H1 (cell line): ENCODE data around the gene RIPPLY3. TPM values are rescaled to one million over a fixed set of nuclear protein-coding genes. Genes with fewer than 3 reads are reported as not detected.

Experiments
- ASH2L ChIP-seq: fragments of 200-600, 300-600 bp; sonication (generic); IDR thresholded peaks from one replicate; pipeline ENCODE4 v1.7.1; 2017; ENCODE audit warnings: low read length
- CBX8 ChIP-seq: fragments of 300-800, 300-1000 bp; sonication (generic); IDR thresholded peaks from 2 replicates; pipeline ENCODE4 v1.7.1; 2016; ENCODE audit warnings: low read depth, low read length, borderline replicate concordance
- CHD1 ChIP-seq: IDR thresholded peaks from 2 replicates; pipeline ENCODE4 v1.6.1; 2012; ENCODE audit warnings: low read depth, low read length, improper control_type of control experiment
- GABPA ChIP-seq: IDR thresholded peaks from 2 replicates; pipeline ENCODE4 v1.6.1; 2011; ENCODE audit warnings: mild to moderate bottlenecking, low read length, moderate library complexity, borderline replicate concordance; ENCODE audit not compliant: insufficient read depth
- GTF2F1 ChIP-seq: IDR thresholded peaks from 2 replicates; pipeline ENCODE4 v1.6.1; 2012; ENCODE audit warnings: low read depth, low read length, improper control_type of control experiment, borderline replicate concordance
- JUN ChIP-seq: IDR thresholded peaks from 2 replicates; pipeline ENCODE4 v1.6.1; 2011; ENCODE audit warnings: low read depth, mild to moderate bottlenecking, improper control_type of control experiment, low read length
- JUND ChIP-seq: IDR thresholded peaks from 2 replicates; pipeline ENCODE4 v1.6.1; 2011; ENCODE audit warnings: mild to moderate bottlenecking, improper control_type of control experiment, low read length
- MAX ChIP-seq: IDR thresholded peaks from 2 replicates; pipeline ENCODE4 v1.6.1; 2012; ENCODE audit warnings: inconsistent platforms
- NRF1 ChIP-seq: IDR thresholded peaks from 2 replicates; pipeline ENCODE4 v1.6.1; 2011; ENCODE audit warnings: mild to moderate bottlenecking, low read depth, low read length, improper control_type of control experiment
- POLR2A ChIP-seq, 2 experiments: IDR thresholded peaks; 1 replicate in 1 of 2; 2 replicates in 1 of 2; pipeline ENCODE4 v1.6.1; 2011; ENCODE audit warnings: low read depth in 2 of 2, low read length in 2 of 2, mild to moderate bottlenecking in 2 of 2; ENCODE audit errors: control extremely low read depth in 1 of 2
- RBBP5 ChIP-seq: IDR thresholded peaks from 2 replicates; pipeline ENCODE4 v1.7.1; 2012; ENCODE audit warnings: low read depth, mild to moderate bottlenecking, inconsistent platforms, low read length, moderate library complexity, borderline replicate concordance
- RFX5 ChIP-seq: IDR thresholded peaks from 2 replicates; pipeline ENCODE4 v1.6.1; 2011; ENCODE audit warnings: low read depth, low read length, improper control_type of control experiment, borderline replicate concordance
- SAP30 ChIP-seq: fragments of 300-600 bp; sonication (generic); IDR thresholded peaks from 2 replicates; pipeline ENCODE4 v1.7.1; 2012; ENCODE audit warnings: low read length, moderate library complexity, mild to moderate bottlenecking, inconsistent platforms; ENCODE audit not compliant: insufficient read depth, insufficient replicate concordance
- SIX5 ChIP-seq: IDR thresholded peaks from 2 replicates; pipeline ENCODE4 v1.6.1; 2011; ENCODE audit warnings: mild to moderate bottlenecking, low read depth, low read length
- SP1 ChIP-seq: IDR thresholded peaks from 2 replicates; pipeline ENCODE4 v1.6.1; 2011; ENCODE audit warnings: low read depth, low read length
- SUZ12 ChIP-seq: fragments of 200-600 bp; sonication (generic); IDR thresholded peaks from 2 replicates; pipeline ENCODE4 v1.6.1; 2012; ENCODE audit warnings: mild to moderate bottlenecking, inconsistent platforms, low read length, moderate library complexity, mixed read lengths
- TEAD4 ChIP-seq: IDR thresholded peaks from 2 replicates; pipeline ENCODE4 v1.6.1; 2012; ENCODE audit warnings: low read depth, low read length, inconsistent platforms, mixed read lengths
- ZNF274 ChIP-seq: IDR thresholded peaks from 2 replicates; pipeline ENCODE4 v1.7.0; 2012; ENCODE audit warnings: low read length, borderline replicate concordance; ENCODE audit errors: extremely low read depth
- polyA plus RNA-seq, 7 experiments: library from polyadenylated mRNA; depleted of rRNA in 3 of 7; stranded (reverse) in 5 of 7; unstranded in 2 of 7; fragments of >200 nt in 5 of 7; fragments of 200-250 nt in 2 of 7; gene quantifications; 1 replicate in 5 of 7; 2 replicates in 1 of 7; 4 replicates in 1 of 7; pipeline versions ENCODE4 v1.2.1 to v1.2.3, GENCODE V29; 2011 to 2013; ENCODE audit warnings: missing spikeins in 2 of 7, mixed read lengths in 2 of 7
- total RNA-seq: library from RNA; stranded (reverse); fragmentation: NEBNext Ultra II Directional; extraction: Animal tissue kit (Norgen Biotek cat#: 25700); gene quantifications from 2 replicates; pipeline ENCODE4 v1.2.1, GENCODE V29; 2021
- TF ChIP-seq, protein P1 (sequence below), 3 experiments: IDR thresholded peaks; 1 replicate in 2 of 3; 2 replicates in 1 of 3; pipeline versions ENCODE4 v1.5.1 to v1.6.1; 2011; ENCODE audit warnings: low read length in 3 of 3, mild to moderate bottlenecking in 3 of 3, inconsistent platforms in 2 of 3, low read depth in 1 of 3, moderate library complexity in 1 of 3; ENCODE audit not compliant: insufficient read depth in 1 of 3; ENCODE audit errors: control extremely low read depth in 1 of 3
- TF ChIP-seq, protein P2 (sequence below): IDR thresholded peaks from 2 replicates; pipeline ENCODE4 v1.6.1; 2012; ENCODE audit warnings: low read length, inconsistent platforms

RIPPLY3 gene
- total and polyA plus RNA-seq, 2 of the 8 experiments (the other 6 are each of a cell fraction or from before 2014, with no cell fraction given) = 2.0 to 2.2 TPM

DNA sequence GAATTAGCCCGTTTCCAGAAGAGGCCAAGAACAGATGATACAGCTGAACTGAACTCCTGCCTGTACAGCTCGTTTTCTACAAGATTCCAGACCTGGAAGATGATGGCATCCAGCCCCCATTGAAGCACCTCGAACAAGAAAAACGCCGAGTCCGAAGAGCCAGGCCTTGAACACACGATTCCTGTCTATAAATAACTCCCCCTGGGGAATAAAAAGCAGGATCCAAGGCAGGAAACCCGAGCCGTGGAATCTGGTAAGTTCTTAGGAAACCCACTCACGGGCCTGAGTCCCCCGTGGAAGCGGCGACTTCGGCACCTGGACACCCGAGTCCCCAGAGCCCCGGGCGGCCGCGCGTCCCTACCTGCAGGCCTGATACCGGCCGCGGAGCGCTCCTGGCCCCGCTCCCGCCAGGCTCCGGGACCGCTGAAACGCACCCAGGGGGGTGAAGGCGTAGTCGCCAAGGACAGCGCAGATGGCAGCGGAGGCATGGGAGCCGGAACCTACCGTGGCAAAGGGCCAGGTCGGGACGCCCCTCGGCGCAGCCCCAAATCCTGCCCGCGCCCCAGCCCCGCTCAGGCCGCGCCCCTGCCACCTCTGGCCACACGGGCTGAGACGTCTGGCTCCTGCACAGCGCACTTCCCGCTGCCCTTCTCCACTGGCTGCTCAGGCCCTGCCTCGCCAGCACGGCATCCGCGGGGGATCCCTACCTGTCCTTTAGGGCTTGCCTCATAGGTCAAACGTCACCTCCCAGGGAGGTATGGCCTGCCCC lies 26.0 kb upstream of the RIPPLY3 start (continued):
- no peak for TF ChIP-seq CBX8
- TF ChIP-seq NRF1 = no peak
- TF ChIP-seq MAX = 0 out of 2 replicates have a peak, but pooled peaks have one; percentile 25
- peak; percentile 73 for TF ChIP-seq ASH2L
- no peak for TF ChIP-seq GTF2F1
- TF ChIP-seq, protein P1, sequence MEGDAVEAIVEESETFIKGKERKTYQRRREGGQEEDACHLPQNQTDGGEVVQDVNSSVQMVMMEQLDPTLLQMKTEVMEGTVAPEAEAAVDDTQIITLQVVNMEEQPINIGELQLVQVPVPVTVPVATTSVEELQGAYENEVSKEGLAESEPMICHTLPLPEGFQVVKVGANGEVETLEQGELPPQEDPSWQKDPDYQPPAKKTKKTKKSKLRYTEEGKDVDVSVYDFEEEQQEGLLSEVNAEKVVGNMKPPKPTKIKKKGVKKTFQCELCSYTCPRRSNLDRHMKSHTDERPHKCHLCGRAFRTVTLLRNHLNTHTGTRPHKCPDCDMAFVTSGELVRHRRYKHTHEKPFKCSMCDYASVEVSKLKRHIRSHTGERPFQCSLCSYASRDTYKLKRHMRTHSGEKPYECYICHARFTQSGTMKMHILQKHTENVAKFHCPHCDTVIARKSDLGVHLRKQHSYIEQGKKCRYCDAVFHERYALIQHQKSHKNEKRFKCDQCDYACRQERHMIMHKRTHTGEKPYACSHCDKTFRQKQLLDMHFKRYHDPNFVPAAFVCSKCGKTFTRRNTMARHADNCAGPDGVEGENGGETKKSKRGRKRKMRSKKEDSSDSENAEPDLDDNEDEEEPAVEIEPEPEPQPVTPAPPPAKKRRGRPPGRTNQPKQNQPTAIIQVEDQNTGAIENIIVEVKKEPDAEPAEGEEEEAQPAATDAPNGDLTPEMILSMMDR (IDR thresholded peaks at IDR 0.05; ENCODE audit: control extremely low read depth in 1 of 3, insufficient read depth in 1 of 3, low read depth in 1 of 3, low read length in 3 of 3) = peak in 1 of 3 experiments; percentile 6; a peak in 1 of 4 replicates
- TF ChIP-seq, protein P2, sequence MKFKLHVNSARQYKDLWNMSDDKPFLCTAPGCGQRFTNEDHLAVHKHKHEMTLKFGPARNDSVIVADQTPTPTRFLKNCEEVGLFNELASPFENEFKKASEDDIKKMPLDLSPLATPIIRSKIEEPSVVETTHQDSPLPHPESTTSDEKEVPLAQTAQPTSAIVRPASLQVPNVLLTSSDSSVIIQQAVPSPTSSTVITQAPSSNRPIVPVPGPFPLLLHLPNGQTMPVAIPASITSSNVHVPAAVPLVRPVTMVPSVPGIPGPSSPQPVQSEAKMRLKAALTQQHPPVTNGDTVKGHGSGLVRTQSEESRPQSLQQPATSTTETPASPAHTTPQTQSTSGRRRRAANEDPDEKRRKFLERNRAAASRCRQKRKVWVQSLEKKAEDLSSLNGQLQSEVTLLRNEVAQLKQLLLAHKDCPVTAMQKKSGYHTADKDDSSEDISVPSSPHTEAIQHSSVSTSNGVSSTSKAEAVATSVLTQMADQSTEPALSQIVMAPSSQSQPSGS = no peak
- no peak for TF ChIP-seq CHD1
- TF ChIP-seq SUZ12 = no peak
- no peak for TF ChIP-seq POLR2A (IDR thresholded peaks at IDR 0.05; ENCODE audit: control extremely low read depth in 1 of 2, low read depth in 2 of 2, low read length in 2 of 2)
- no peak for TF ChIP-seq TEAD4
- no peak for TF ChIP-seq RFX5
- no peak for TF ChIP-seq JUND
- TF ChIP-seq JUN = no peak
- no peak for TF ChIP-seq SP1
- no peak for TF ChIP-seq SAP30
- TF ChIP-seq RBBP5 = 0 out of 2 replicates have a peak, but pooled peaks have one; percentile 71
- no peak for TF ChIP-seq ZNF274
- TF ChIP-seq GABPA = peak; percentile 45; the same call in 1 of the 2 replicates
- no peak for TF ChIP-seq SIX5
